SK-N-SH treated with all-trans-retinoic acid at 6 μM for 48 hours (cell line): ENCODE results near the gene ICE1.
"Not testable (repeated sequence)": the region's sequence is repeated elsewhere in the genome, so short reads cannot be mapped to it uniquely, and the experiment has no call there.

Experiments
- ATAC-seq: fragments of 200-7000 bp; cut with Tn5 transposase; 3 replicates; pipeline ENCODE4 v1.9.1; 2020; ENCODE audit warnings: mild to moderate bottlenecking, moderate library complexity
- ARNTL ChIP-seq: fragments of 450-650 bp; formaldehyde crosslinking; IDR thresholded peaks from 2 replicates; pipeline ENCODE4 v1.5.0; 2020; ENCODE audit warnings: low read depth, mild to moderate bottlenecking, moderate library complexity, borderline replicate concordance
- BACH2 ChIP-seq: fragments of 250-450 bp; sonication (Bioruptor Pico); IDR thresholded peaks from 2 replicates; pipeline ENCODE4 v1.9.0; 2021; ENCODE audit warnings: mild to moderate bottlenecking, borderline replicate concordance
- CSRNP3 ChIP-seq: fragments of 250-450 bp; sonication (Bioruptor Pico); IDR thresholded peaks from 2 replicates; pipeline ENCODE4 v1.5.1; 2021; ENCODE audit warnings: mild to moderate bottlenecking, moderate library complexity
- ESRRG ChIP-seq: fragments of 250-450 bp; sonication (Bioruptor Pico); IDR thresholded peaks from 2 replicates; pipeline ENCODE4 v1.6.1; 2021; ENCODE audit warnings: mild to moderate bottlenecking
- GLIS3 ChIP-seq: fragments of 250-450 bp; sonication (Bioruptor Pico); IDR thresholded peaks from 2 replicates; pipeline ENCODE4 v1.5.0; 2020; ENCODE audit warnings: mild to moderate bottlenecking, moderate library complexity
- OSR1 ChIP-seq: fragments of 250-450 bp; sonication (Bioruptor Pico); IDR thresholded peaks from 2 replicates; pipeline ENCODE4 v1.8.0; 2022; ENCODE audit warnings: moderate library complexity, mild to moderate bottlenecking, inconsistent platforms
- PPARA ChIP-seq: fragments of 250-450 bp; sonication (Bioruptor Pico); IDR thresholded peaks from 2 replicates; pipeline ENCODE4 v1.5.0; 2020; ENCODE audit warnings: mild to moderate bottlenecking, borderline replicate concordance
- SNAI2 ChIP-seq: fragments of 250-450 bp; sonication (Bioruptor Pico); IDR thresholded peaks from 2 replicates; pipeline ENCODE4 v1.5.0; 2020; ENCODE audit warnings: mild to moderate bottlenecking, moderate library complexity
- TCF4 ChIP-seq: fragments of 250-450 bp; sonication (Bioruptor Pico); IDR thresholded peaks from 2 replicates; pipeline ENCODE4 v1.8.0; 2021; ENCODE audit warnings: mild to moderate bottlenecking, moderate library complexity, borderline replicate concordance
- TOX ChIP-seq: fragments of 250-450 bp; sonication (Bioruptor Pico); IDR thresholded peaks from 2 replicates; pipeline ENCODE4 v1.8.0; 2021; ENCODE audit warnings: mild to moderate bottlenecking, moderate library complexity, borderline replicate concordance
- TSHZ2 ChIP-seq: fragments of 250-450 bp; sonication (Bioruptor Pico); IDR thresholded peaks from 2 replicates; pipeline ENCODE4 v1.5.0; 2020; ENCODE audit warnings: mild to moderate bottlenecking, moderate library complexity
- ZC3H10 ChIP-seq: fragments of 250-450 bp; sonication (Bioruptor Pico); IDR thresholded peaks from 2 replicates; pipeline ENCODE4 v1.5.1; 2021; ENCODE audit warnings: mild to moderate bottlenecking, moderate library complexity
- ZFP3 ChIP-seq: fragments of 250-450 bp; sonication (Bioruptor Pico); IDR thresholded peaks from 2 replicates; pipeline ENCODE4 v1.5.0; 2020; ENCODE audit warnings: mild to moderate bottlenecking, moderate library complexity
- ZFP30 ChIP-seq: fragments of 450-650 bp; formaldehyde crosslinking; IDR thresholded peaks from 2 replicates; pipeline ENCODE4 v1.5.0; 2022; ENCODE audit warnings: mild to moderate bottlenecking, moderate library complexity
- ZNF565 ChIP-seq: fragments of 450-650 bp; formaldehyde crosslinking; conservative IDR thresholded peaks from 2 replicates; pipeline ENCODE4 v1.5.0; 2020; ENCODE audit warnings: low read depth, mild to moderate bottlenecking, moderate library complexity
- ZNF8 ChIP-seq: fragments of 450-650 bp; formaldehyde crosslinking; IDR thresholded peaks from 2 replicates; pipeline ENCODE4 v1.5.0; 2020; ENCODE audit warnings: mild to moderate bottlenecking, moderate library complexity
- TF ChIP-seq, protein P1 (sequence below): fragments of 250-450 bp; sonication (Bioruptor Pico); IDR thresholded peaks from 2 replicates; pipeline ENCODE4 v1.5.1; 2020; ENCODE audit warnings: low read depth, mild to moderate bottlenecking, moderate library complexity
- TF ChIP-seq, protein P2 (sequence below): fragments of 250-450 bp; sonication (Bioruptor Pico); IDR thresholded peaks from 2 replicates; pipeline ENCODE4 v1.8.0; 2020; ENCODE audit warnings: mild to moderate bottlenecking, moderate library complexity, borderline replicate concordance

The ICE1 gene

GRCh38 chr5:5512543-5512942 lies 90.1 kb downstream of the ICE1 start (continued):
- TF ChIP-seq TSHZ2 (CRISPR knock-in tag) (peak; percentile 93), ARNTL (CRISPR knock-in tag) (no peak), ZFP30 (CRISPR knock-in tag) (no peak), ZFP3 (CRISPR knock-in tag) (no peak)
- TF ChIP-seq, protein P1, sequence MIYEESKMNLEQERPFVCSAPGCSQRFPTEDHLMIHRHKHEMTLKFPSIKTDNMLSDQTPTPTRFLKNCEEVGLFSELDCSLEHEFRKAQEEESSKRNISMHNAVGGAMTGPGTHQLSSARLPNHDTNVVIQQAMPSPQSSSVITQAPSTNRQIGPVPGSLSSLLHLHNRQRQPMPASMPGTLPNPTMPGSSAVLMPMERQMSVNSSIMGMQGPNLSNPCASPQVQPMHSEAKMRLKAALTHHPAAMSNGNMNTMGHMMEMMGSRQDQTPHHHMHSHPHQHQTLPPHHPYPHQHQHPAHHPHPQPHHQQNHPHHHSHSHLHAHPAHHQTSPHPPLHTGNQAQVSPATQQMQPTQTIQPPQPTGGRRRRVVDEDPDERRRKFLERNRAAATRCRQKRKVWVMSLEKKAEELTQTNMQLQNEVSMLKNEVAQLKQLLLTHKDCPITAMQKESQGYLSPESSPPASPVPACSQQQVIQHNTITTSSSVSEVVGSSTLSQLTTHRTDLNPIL (CRISPR knock-in tag), result peak; percentile 32; the same call in 1 of the 2 replicates
- TF ChIP-seq, all 23 proteins: peak for 7

DNA sequence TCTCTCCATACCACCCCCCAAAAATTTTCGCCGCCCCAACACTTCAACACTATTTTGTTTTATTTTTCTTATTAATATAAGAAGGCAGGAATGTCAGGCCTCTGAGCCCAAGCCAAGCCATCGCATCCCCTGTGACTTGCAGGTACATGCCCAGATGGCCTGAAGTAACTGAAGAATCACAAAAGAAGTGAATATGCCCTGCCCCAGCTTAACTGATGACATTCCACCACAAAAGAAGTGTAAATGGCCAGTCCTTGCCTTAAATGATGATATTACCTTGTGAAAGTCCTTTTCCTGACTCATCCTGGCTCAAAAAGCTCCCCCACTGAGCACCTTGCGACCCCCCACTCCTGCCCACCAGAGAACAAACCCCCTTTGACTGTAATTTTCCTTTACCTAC lies 98.1 kb downstream of the ICE1 start:
- ATAC-seq, result not testable (repeated sequence)

DNA sequence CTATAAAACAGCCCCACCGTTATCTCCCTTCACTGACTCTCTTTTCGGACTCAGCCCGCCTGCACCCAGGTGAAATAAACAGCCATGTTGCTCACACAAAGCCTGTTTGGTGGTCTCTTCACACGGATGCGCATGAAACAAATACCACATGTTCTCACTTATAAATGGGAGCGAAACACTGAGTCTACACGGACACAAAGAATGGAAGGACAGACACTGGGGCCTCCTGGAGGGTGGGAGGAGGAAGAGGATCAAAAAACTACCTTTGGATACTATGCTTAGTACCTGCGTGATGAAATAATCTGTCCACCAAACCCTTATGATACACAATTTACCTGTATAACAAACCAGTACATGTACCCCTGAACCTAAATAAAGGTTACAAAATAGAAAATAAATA lies 98.6 kb downstream of the ICE1 start:
- ATAC-seq, result no peak
- TF ChIP-seq ZFP3 (CRISPR knock-in tag), result no peak

GRCh38 chr5:5521478-5521877 lies 99.0 kb downstream of the ICE1 start:
- ATAC-seq, result no peak
- TF ChIP-seq ZFP3 (CRISPR knock-in tag) (no peak), PPARA (CRISPR knock-in tag) (no peak)

DNA sequence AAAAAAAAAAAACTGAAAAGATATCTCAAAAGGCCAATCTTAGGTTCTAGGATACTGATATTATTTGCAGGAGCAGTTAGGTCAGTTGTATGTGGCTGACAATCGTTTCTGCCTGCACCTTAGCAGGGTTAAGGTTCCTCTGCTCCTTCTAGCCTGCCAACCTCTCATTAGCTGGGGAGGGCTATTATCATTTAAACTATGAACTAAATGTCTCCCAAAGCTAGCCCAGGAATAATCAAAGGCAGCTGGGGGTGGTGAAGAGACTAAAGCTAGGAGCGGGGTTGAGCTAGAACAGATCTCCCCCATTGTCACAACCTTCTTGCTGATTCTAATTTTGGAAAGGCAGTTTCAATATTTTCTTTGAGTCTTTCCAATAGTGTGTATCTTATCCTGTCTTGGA lies 99.9 kb downstream of the ICE1 start:
- TF ChIP-seq BACH2 (CRISPR knock-in tag) (no peak), ZNF8 (no peak), ESRRG (CRISPR knock-in tag) (no peak), TCF4 (no peak), ZNF565 (CRISPR knock-in tag) (no peak), CSRNP3 (CRISPR knock-in tag) (no peak)
- TF ChIP-seq, protein P2, sequence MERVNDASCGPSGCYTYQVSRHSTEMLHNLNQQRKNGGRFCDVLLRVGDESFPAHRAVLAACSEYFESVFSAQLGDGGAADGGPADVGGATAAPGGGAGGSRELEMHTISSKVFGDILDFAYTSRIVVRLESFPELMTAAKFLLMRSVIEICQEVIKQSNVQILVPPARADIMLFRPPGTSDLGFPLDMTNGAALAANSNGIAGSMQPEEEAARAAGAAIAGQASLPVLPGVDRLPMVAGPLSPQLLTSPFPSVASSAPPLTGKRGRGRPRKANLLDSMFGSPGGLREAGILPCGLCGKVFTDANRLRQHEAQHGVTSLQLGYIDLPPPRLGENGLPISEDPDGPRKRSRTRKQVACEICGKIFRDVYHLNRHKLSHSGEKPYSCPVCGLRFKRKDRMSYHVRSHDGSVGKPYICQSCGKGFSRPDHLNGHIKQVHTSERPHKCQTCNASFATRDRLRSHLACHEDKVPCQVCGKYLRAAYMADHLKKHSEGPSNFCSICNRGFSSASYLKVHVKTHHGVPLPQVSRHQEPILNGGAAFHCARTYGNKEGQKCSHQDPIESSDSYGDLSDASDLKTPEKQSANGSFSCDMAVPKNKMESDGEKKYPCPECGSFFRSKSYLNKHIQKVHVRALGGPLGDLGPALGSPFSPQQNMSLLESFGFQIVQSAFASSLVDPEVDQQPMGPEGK, result no peak
- ATAC-seq, result no peak

GRCh38 chr5:5523066-5523505 lies 100.6 kb downstream of the ICE1 start:
- ATAC-seq, result no peak
- peak; percentile 90 for TF ChIP-seq TSHZ2 (CRISPR knock-in tag)
- TF ChIP-seq SNAI2 (CRISPR knock-in tag), result 0 out of 2 replicates have a peak, but pooled peaks have one; percentile 23
- TF ChIP-seq TOX (CRISPR knock-in tag), result 0 out of 2 replicates have a peak, but pooled peaks have one; percentile 32
- TF ChIP-seq ZC3H10 (CRISPR knock-in tag), result 0 out of 2 replicates have a peak, but pooled peaks have one; percentile 10
- peak; percentile 95 for TF ChIP-seq BACH2 (CRISPR knock-in tag)
- TF ChIP-seq PPARA (CRISPR knock-in tag), result peak; percentile 88; the same call in 1 of the 2 replicates
- TF ChIP-seq ZNF565 (CRISPR knock-in tag), result no peak
- TF ChIP-seq GLIS3 (CRISPR knock-in tag), result no peak
- peak; percentile 42; the same call in 1 of the 2 replicates for TF ChIP-seq OSR1 (CRISPR knock-in tag)
